Hematopoietic multipotent progenitor cell treated with erythropoietin and hydrocortisone succinate and interleukin-3 and kit ligand, for 6 days (in vitro differentiated cells): Measurements from ENCODE around the gene NMU.
"Not testable (repeated sequence)": the region's sequence is repeated elsewhere in the genome, so short reads cannot be mapped to it uniquely, and the experiment has no call there.

Source experiments
- DNase-seq: peaks from one replicate; pipeline ENCODE4 v3.0.0-alpha.2; 2015

Gene NMU

DNA sequence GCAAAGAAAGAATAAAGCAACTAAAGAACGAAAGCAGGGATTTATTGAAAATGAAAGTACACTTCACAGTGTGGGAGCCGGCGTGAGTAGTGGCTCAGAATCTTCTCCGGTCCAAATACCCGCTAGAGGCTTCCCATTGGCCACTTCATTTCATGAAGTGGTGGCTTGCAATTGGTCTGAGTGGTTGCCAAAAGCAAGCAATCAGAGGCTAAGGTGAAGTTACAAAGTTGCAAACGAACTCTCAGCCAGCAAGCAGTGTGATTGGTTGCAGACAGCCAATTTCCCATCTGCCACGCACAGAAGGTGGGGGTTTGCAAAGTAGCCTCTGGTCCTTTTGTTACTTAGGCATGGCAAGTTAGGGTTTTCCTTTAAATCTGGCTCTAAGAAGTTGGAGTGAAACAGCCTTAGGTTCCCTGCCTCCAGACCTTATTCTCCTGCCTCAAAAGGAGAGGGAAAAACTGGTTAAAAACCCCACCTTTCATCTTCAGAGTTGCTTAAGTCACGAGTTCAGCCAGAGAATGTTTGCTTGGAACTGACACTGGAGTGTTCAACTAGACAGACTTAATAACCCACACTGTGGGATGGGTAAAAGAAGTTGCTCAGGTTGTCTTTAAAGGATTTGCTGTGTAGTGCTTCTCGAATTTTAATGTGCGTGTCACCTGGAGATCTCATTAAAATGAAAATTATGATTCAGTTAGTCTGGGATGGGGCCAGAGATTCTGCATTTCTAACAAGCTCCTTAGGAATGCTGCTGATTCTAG is 82.5 kb downstream of the NMU start:
- no peak for DNase-seq

DNA sequence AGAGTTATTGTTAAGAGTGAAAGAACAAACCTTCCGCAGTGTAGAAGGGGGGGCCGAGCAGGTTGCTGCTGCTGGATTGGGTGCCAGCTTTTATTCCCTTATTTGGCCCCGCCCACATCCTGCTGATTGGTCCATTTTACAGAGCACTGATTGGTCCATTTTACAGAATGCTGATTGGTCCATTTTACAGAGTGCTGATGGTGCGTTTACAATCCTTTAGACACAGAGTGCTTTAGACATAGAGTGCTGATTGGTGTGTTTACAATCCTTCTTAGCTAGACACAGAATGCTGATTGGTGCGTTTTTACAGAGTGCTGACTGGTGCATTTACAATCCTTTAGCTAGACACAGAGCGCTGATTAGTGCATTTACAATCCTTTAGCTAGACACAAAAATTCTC is 84.1 kb downstream of the NMU start:
- DNase-seq = not testable (repeated sequence)

DNA sequence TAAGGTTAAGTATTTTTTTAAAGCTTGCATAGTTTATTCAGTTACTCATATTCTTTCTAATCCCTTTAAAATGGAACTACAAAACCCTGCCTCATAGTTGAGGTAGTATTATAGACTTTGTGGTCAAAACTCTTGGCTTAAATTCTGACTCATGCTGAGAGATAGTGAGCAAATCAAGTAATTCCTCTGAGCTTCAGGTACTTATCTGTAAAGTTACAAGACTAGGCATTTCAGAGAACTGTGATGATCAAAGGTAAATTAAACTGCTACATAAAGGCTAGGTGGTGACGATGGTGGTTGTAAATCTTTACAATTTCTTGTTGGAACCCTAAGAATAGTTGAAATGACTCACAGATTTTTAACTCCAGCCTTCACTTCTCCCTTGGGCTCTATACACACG is 86.2 kb downstream of the NMU start:
- DNase-seq = no peak

DNA sequence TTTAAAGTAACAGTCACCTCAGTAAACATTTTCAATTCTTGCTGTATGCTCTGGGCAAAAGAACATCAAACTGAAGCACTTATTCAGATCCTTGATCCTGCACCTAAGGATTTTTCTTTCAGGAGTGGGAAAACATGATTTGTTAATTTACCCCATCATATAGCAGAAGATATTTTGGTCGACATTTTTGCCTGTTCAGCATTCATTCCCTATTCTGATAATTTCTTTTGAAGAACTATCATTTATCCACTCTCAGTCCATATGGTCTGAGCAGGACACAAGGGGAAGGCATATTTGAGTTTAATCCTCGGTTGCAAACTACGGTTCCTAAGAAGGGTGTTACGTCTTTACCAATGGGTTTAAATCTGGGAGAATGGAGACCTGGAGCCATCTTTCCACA is 88.2 kb downstream of the NMU start:
- DNase-seq = no peak

DNA sequence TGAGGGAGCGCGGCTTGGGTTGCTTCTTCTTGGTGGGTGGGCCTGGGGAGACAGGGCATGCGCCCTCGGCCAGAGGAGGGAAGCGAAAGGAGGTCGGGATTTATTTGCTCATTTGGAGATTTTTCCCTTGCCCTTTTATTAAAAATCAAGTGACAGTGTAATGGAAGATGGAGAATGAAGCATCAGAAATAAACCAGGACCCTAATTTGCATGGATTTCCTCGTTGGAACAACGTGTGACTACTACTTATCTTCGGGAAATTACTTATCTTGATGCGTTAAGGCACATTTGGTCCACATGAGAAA is 88.7 kb downstream of the NMU start:
- no peak for DNase-seq

DNA sequence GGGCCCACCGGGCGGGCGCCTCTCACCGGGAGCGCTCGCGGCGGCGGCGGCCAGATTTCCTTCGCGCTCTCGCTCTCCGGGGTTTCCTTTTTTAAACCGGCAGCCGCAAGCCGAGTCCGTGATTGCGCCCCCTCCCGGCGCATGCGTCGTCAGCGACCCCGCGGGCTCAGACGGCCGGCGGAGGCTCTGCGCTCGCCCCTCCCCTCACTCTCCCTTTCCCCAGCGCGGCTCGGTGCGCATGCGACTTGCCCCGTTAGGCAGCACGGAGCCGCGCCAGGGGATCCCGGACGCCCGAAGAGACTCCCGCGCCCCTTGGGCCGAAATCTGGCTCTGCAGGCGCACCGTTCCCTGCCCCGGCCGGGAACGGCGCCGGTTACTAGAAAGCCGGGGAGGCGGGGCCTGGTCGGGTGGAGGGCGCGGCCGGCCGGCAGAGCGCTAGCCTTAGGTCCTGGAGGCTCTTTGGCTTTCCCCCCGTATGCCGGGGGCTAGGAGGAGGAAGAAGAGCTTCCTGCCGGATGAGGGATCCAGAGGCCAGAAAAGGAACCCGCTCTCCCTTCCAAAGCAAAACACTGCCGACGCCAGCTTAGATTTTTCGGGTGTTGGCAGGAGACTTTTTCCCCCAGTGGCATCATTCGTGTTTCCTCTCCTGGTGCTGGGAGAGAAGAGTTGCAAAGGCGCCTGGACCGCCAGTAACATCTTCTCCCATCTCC is 89.2 kb downstream of the NMU start, which contains the start of gene CLOCK:
CLOCK (minus strand) TSS at position 154 of the 710 bp plus-strand sequence. CDS start 64,124 bp downstream, outside the sequence.
- peak; percentile 81 for DNase-seq

DNA sequence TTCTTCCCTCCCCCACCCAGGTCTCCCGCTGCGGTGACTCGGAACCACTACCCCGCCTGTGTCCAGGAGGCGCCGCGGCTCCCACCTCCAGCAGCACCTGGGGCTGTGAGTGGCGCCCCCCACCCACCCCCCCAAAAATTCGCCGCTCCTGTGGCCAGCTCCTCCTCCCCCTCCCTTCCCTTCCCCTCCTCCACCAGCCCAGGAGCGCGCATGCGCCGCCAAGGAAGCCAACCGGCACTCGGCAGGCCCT is 89.7 kb downstream of the NMU start:
- no peak for DNase-seq

DNA sequence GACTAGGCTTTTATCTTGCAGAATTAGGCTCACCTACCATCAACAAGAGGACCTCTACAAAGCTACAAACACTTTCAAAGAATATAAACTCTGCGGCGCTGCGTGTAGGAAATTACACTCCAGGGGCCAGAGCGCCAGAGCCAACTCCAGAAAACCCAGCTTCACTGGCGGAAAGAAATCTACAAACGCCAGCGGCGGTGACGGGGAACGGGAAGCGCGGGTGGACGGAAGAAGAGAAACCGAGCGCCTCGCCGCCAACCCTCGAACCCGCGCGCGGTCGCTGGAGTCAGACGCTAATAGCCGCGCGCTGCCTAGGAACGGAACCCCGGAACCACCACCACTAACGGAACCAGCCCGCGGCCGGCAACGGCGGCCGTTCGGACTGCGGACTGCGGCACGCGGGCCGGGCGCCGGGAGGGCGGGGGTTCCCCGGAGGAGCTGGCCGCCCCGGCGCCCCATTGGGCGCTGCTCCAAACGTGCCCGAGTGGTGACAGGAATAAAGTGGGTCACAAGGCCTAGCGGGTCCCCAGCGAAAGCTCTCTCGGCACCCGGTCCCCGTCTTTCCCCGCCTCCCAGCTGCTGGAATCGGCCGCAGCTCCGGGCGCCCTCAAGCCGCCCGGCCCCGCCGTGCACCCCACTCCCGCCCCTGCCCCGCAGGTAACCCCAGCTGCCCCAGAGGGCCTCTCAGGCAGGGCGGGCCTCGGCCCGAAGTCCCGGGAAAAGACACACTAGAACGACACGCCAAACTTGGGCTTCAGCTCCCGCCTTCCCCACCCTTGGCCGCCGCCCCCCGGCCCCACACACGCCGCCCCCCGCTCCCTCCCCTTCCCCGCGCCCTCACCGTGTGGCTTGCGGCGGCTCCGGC is 90.2 kb downstream of the NMU start:
- DNase-seq = peak; percentile 75
